Omental fat pad (tissue), 4 donors: ENCODE measurements around the gene MX2. TPM values are rescaled to one million over a fixed set of nuclear protein-coding genes. Genes with fewer than 3 reads are reported as not detected.

Experiments
- ATAC-seq: fragments of 150-250 bp; one replicate; pipeline ENCODE4 v1.9.1; 2016; ENCODE audit warnings: mild to moderate bottlenecking, moderate library complexity; ENCODE audit not compliant: low FRiP score
- DNase-seq: peaks from one replicate; pipeline ENCODE4 v3.0.0-alpha.2; 2019; ENCODE audit warnings: low spot score
- total RNA-seq, 4 donors: library from RNA; depleted of rRNA; stranded (reverse); fragments of >200 nt; gene quantifications; one replicate each; pipeline ENCODE4 v1.1.0, GENCODE V29; 2016
- TF ChIP-seq, protein P1 (sequence below), 3 donors: fragments of 450-650 bp; IDR thresholded peaks; one replicate each; pipeline ENCODE4 v1.5.1; 2016 to 2017; ENCODE audit warnings: antibody characterized with exemption in 3 of 3, mild to moderate bottlenecking in 3 of 3, moderate library complexity in 2 of 3

MX2 gene
- total RNA-seq, 4 donors from 2014 or later = 11.9 to 39.6 (median 28.7) TPM

DNA sequence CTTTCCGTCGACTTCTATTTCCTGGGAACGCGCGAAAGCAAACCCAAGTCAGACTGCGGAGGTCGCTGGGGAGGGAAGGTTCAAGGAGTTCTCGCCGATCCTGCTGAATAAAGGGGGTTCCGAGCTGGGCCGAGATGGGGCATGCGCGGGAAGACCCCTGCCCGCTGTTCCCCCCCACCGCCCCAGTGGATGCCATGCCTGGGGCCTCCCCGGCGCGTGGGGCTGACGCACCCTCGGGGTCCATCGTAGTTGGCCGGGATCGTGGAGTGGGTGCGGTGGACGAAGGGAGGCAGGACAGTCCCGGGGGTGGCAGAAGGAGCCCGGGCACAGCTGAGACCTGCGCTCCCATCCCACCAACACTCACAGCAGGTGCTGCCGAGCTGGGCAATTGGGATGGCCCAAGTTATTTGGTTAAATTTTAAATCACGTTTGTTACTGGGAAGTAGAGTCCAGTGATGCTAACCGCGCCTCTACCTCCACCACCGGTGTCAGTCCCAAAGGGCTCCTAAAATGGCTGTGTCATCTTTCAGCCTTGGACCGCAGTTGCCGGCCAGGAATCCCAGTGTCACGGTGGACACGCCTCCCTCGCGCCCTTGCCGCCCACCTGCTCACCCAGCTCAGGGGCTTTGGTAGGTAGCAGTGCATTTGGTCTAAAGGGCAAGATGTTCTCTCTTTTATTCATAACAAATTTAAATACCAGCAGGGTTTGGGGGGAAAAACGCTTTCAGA is 65.0 kb downstream of the MX2 start:
- ATAC-seq (peak; percentile 64), DNase-seq (no peak)
- TF ChIP-seq, protein P1, sequence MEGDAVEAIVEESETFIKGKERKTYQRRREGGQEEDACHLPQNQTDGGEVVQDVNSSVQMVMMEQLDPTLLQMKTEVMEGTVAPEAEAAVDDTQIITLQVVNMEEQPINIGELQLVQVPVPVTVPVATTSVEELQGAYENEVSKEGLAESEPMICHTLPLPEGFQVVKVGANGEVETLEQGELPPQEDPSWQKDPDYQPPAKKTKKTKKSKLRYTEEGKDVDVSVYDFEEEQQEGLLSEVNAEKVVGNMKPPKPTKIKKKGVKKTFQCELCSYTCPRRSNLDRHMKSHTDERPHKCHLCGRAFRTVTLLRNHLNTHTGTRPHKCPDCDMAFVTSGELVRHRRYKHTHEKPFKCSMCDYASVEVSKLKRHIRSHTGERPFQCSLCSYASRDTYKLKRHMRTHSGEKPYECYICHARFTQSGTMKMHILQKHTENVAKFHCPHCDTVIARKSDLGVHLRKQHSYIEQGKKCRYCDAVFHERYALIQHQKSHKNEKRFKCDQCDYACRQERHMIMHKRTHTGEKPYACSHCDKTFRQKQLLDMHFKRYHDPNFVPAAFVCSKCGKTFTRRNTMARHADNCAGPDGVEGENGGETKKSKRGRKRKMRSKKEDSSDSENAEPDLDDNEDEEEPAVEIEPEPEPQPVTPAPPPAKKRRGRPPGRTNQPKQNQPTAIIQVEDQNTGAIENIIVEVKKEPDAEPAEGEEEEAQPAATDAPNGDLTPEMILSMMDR (IDR thresholded peaks at IDR 0.05) = no peak

DNA sequence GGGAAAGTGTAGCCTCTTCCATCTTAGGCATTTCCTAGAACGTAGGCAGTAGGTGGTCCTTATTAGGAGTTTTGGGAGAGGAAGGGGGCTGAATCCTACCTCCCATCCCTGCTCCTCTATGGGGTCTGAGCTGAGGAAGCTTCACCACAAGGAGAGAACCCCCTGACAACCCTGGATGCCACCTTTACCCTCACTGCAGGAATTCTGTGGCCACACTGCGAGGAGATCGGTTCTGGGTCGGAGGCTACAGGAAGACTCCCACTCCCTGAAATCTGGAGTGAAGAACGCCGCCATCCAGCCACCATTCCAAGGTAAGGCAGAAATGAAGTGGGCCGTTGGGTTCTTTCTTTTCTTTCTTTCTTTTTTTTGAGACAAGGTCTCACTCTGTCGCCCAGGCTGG is 65.7 kb downstream of the MX2 start:
- DNase-seq = no peak
- TF ChIP-seq, protein P1 (IDR thresholded peaks at IDR 0.05) = no peak
- no peak for ATAC-seq

DNA sequence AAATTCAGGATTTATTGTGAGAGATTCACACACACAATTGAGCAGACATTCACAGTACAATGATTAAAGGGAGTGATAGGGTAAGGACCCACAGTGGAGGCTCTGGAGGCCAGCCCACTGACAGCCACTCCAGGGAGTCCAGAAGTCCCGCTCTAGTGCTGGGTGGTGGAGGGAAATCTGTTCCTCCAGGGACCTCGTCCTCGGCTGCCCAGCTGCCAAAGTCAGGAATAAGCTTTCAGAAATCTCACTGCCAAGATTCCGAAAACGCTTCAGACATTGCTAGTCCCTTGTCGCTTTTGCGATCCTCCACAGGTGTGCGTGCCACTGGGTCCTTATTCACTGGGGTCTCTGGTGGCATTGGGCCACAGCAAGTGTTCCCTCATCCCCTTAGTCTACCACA is 66.5 kb downstream of the MX2 start:
- DNase-seq (no peak), ATAC-seq (no peak)
- TF ChIP-seq, protein P1 (IDR thresholded peaks at IDR 0.05) = no peak

DNA sequence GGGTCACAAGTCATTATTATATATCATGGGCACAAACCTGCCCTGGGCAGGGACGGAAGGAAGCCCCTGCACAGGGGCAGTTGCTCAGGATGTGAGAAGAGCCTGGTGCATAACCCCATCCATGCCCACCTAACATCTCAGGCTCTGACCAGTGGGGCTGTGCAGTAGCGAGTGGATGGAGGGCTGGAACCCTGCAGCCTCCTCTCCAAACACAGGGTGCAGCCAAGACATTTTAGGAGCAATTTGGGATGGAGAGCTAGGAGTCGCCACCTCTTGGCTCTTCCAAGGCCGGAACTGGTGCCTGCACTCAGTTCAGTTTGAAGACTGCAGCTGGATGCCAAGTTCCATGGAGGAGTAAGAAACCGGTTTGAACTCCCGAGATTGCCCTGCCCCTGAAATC is 67.0 kb downstream of the MX2 start:
- ATAC-seq = no peak
- no peak for DNase-seq

DNA sequence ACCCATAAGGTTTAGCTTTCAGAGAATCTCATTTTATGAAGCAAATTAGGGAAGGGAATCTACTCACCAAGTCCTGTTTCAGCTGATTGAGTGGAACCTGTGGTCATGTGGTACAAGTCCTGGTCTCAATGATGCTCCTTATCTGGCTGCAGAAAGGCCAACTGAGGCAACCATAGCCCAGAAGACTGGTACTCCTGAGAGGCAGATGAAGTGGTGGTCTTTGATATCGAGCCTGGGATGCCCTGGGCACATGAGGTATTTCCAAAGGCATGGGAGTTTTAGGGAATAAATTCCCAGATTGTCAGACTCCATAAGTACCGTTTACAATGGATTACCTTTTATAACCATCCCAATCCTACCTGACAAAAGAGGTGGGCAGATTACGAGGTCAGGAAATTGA is 67.5 kb downstream of the MX2 start:
- TF ChIP-seq, protein P1 (IDR thresholded peaks at IDR 0.05) = no peak
- ATAC-seq (no peak), DNase-seq (no peak)

More for the DNA sequence above, 67.0 kb downstream of the MX2 start:
- TF ChIP-seq, protein P1 (IDR thresholded peaks at IDR 0.05) = no peak

DNA sequence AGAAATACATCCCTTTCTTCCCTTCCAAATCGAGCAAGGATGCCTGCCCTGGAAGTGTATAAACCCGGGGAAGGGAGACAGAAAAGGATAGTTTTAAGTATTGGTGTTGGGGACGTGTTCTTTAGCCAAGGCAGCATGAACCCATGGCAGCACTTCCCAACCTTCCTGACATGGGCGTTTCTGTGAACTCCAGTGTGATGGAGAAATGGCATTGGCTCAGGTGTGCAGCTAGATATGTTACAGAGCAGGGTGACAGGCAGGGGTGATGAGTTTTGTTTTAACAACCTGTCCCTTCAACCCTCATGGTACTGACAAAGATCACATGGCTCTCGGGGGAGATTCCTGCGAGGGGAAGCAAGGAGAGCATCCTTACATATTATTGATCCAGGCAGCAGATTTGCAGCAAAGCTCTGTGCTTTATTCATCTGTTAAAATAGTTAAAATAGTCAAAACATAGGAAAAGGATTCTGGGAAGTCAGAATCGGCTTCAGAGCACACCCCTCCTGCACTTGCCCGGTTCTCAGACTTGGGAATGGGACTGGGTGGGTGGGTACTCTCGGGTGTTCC is 68.2 kb downstream of the MX2 start:
- no peak for DNase-seq
- ATAC-seq = no peak

More for the DNA sequence above, 68.2 kb downstream of the MX2 start:
- TF ChIP-seq, protein P1 (IDR thresholded peaks at IDR 0.05) = no peak
